Neuron (in vitro differentiated cells): ENCODE results near the gene PARD3.

Source experiments
- H2AFZ ChIP-seq: one replicate; pipeline ENCODE4 v1.6.1; 2013; ENCODE audit warnings: low read depth, mild to moderate bottlenecking, inconsistent platforms, low read length, moderate library complexity
- H3K27me3 ChIP-seq: one replicate; pipeline ENCODE4 v1.6.1; 2013; ENCODE audit warnings: low read length; ENCODE audit not compliant: insufficient read depth
- H3K36me3 ChIP-seq: one replicate; pipeline ENCODE4 v1.6.1; 2013; ENCODE audit warnings: low read length; ENCODE audit not compliant: insufficient read depth
- H3K4me1 ChIP-seq: one replicate; pipeline ENCODE4 v1.6.1; 2013; ENCODE audit warnings: low read length; ENCODE audit not compliant: insufficient read depth
- H3K4me3 ChIP-seq: 2 replicates; pipeline ENCODE4 v1.5.1; 2013; ENCODE audit warnings: mild to moderate bottlenecking, low read length, moderate library complexity
- H3K9me3 ChIP-seq: one replicate; pipeline ENCODE4 v1.6.1; 2013; ENCODE audit warnings: low read length

The PARD3 gene

GRCh38 chr10:34593930-34594329, 221.2 kb downstream of the PARD3 start:
- Histone ChIP-seq H3K4me1 (peaks cover 3% of the 10 kb centered on the region), H3K9me3 (no peaks in the 10 kb centered on the region), H2AFZ (no peak overlapping the region), H3K36me3 (no peaks in the 10 kb centered on the region), H3K4me3 (no peak overlapping the region), H3K27me3 (no peaks in the 10 kb centered on the region)

- Histone ChIP-seq H3K9me3 (no peaks in the 10 kb centered on the region), H3K27me3 (no peaks in the 10 kb centered on the region), H2AFZ (no peak overlapping the region), H3K36me3 (no peaks in the 10 kb centered on the region), H3K4me3 (no peak overlapping the region), H3K4me1 (peaks cover 3% of the 10 kb centered on the region)
Measured at GRCh38 chr10:34593374-34593890, 221.7 kb downstream of the PARD3 start.

GRCh38 chr10:34590793-34591192, 224.3 kb downstream of the PARD3 start:
- H3K4me3 ChIP-seq, result no peak overlapping the region
- peaks cover 12% of the 10 kb centered on the region for H3K4me1 ChIP-seq
- H3K9me3 ChIP-seq, result no peaks in the 10 kb centered on the region
- H3K27me3 ChIP-seq, result no peaks in the 10 kb centered on the region
- H3K36me3 ChIP-seq, result no peaks in the 10 kb centered on the region
- no peak overlapping the region for H2AFZ ChIP-seq

- peaks cover 12% of the 10 kb centered on the region for H3K4me1 ChIP-seq
- no peaks in the 10 kb centered on the region for H3K9me3 ChIP-seq
- no peak overlapping the region for H3K4me3 ChIP-seq
Measured at GRCh38 chr10:34589275-34589674, 225.8 kb downstream of the PARD3 start.

GRCh38 chr10:34587680-34588019, 227.4 kb downstream of the PARD3 start:
- Histone ChIP-seq H3K36me3 (no peaks in the 10 kb centered on the region), H3K4me1 (peaks cover 12% of the 10 kb centered on the region), H3K9me3 (no peaks in the 10 kb centered on the region), H2AFZ (no peak overlapping the region), H3K27me3 (no peaks in the 10 kb centered on the region), H3K4me3 (no peak overlapping the region)

More at GRCh38 chr10:34589275-34589674, 225.8 kb downstream of the PARD3 start:
- Histone ChIP-seq H3K27me3 (no peaks in the 10 kb centered on the region), H3K36me3 (no peaks in the 10 kb centered on the region), H2AFZ (no peak overlapping the region)

GRCh38 chr10:34587002-34587679, 228.0 kb downstream of the PARD3 start:
- no peaks in the 10 kb centered on the region for H3K9me3 ChIP-seq
- H2AFZ ChIP-seq, result no peak overlapping the region
- no peak overlapping the region for H3K4me3 ChIP-seq
- H3K36me3 ChIP-seq, result no peaks in the 10 kb centered on the region
- H3K4me1 ChIP-seq, result peaks cover 12% of the 10 kb centered on the region
- no peaks in the 10 kb centered on the region for H3K27me3 ChIP-seq

- Histone ChIP-seq H2AFZ (no peak overlapping the region), H3K27me3 (no peaks in the 10 kb centered on the region), H3K4me3 (no peak overlapping the region), H3K36me3 (no peaks in the 10 kb centered on the region), H3K9me3 (no peaks in the 10 kb centered on the region), H3K4me1 (peaks cover 12% of the 10 kb centered on the region)
Measured at GRCh38 chr10:34585422-34586112, 229.5 kb downstream of the PARD3 start.

- H3K4me3 ChIP-seq, result no peak overlapping the region
Measured at GRCh38 chr10:34584164-34584563, 230.9 kb downstream of the PARD3 start.

GRCh38 chr10:34581801-34582532, 233.1 kb downstream of the PARD3 start:
- no peaks in the 10 kb centered on the region for H3K27me3 ChIP-seq
- peaks cover 4% of the 10 kb centered on the region for H3K4me1 ChIP-seq
- no peak overlapping the region for H3K4me3 ChIP-seq
- no peaks in the 10 kb centered on the region for H3K9me3 ChIP-seq
- no peak overlapping the region for H2AFZ ChIP-seq
- H3K36me3 ChIP-seq, result no peaks in the 10 kb centered on the region

More at GRCh38 chr10:34584164-34584563, 230.9 kb downstream of the PARD3 start:
- no peaks in the 10 kb centered on the region for H3K9me3 ChIP-seq
- H3K27me3 ChIP-seq, result no peaks in the 10 kb centered on the region
- no peak overlapping the region for H2AFZ ChIP-seq
- H3K36me3 ChIP-seq, result no peaks in the 10 kb centered on the region
- H3K4me1 ChIP-seq, result peaks cover 9% of the 10 kb centered on the region

- Histone ChIP-seq H2AFZ (no peak overlapping the region), H3K9me3 (no peaks in the 10 kb centered on the region), H3K36me3 (no peaks in the 10 kb centered on the region), H3K27me3 (no peaks in the 10 kb centered on the region), H3K4me3 (no peak overlapping the region), H3K4me1 (peaks cover 17% of the 10 kb centered on the region)
Measured at GRCh38 chr10:34580643-34581042, 234.5 kb downstream of the PARD3 start.

- Histone ChIP-seq H3K27me3 (no peaks in the 10 kb centered on the region), H2AFZ (no peak overlapping the region), H3K9me3 (no peaks in the 10 kb centered on the region), H3K4me1 (peaks cover 21% of the 10 kb centered on the region), H3K36me3 (no peaks in the 10 kb centered on the region), H3K4me3 (no peak overlapping the region)
Measured at GRCh38 chr10:34580214-34580613, 234.9 kb downstream of the PARD3 start.

- no peaks in the 10 kb centered on the region for H3K27me3 ChIP-seq
- no peak overlapping the region for H2AFZ ChIP-seq
- no peak overlapping the region for H3K4me3 ChIP-seq
- H3K4me1 ChIP-seq, result peaks cover 26% of the 10 kb centered on the region
- no peaks in the 10 kb centered on the region for H3K36me3 ChIP-seq
- no peaks in the 10 kb centered on the region for H3K9me3 ChIP-seq
Measured at GRCh38 chr10:34578468-34578867, 236.6 kb downstream of the PARD3 start.

GRCh38 chr10:34576797-34577196, 238.3 kb downstream of the PARD3 start:
- no peaks in the 10 kb centered on the region for H3K9me3 ChIP-seq
- H2AFZ ChIP-seq, result no peak overlapping the region
- no peaks in the 10 kb centered on the region for H3K36me3 ChIP-seq
- H3K4me3 ChIP-seq, result no peak overlapping the region
- peaks cover 28% of the 10 kb centered on the region for H3K4me1 ChIP-seq
- H3K27me3 ChIP-seq, result no peaks in the 10 kb centered on the region
